Central memory CD8-positive, alpha-beta T cell (primary cell): ENCODE results near the gene CST9L.
"Not testable (repeated sequence)": the region's sequence is repeated elsewhere in the genome, so short reads cannot be mapped to it uniquely, and the experiment has no call there.

ENCODE experiments used
- ATAC-seq: fragments of 150-1000 bp; cut with Tn5 transposase; replicated peaks from 2 replicates; pipeline ENCODE4 v1.10.0; 2022; ENCODE audit warnings: mild to moderate bottlenecking, moderate FRiP score, moderate number of reproducible peaks; ENCODE audit not compliant: poor library complexity, severe bottlenecking; ENCODE audit errors: extremely low read depth
- DNase-seq, 2 donors: peaks; one replicate each; pipeline ENCODE4 v3.0.0; 2021; ENCODE audit warnings: low spot score in 2 of 2
- H3K27ac Mint-ChIP-seq: one replicate; pipeline ENCODE4 v1.8.0; 2022; ENCODE audit warnings: low read depth, mild to moderate bottlenecking, moderate library complexity, mixed read lengths
- H3K27me3 Mint-ChIP-seq: one replicate; pipeline ENCODE4 v1.8.0; 2022; ENCODE audit warnings: mixed read lengths
- H3K36me3 Mint-ChIP-seq: one replicate; pipeline ENCODE4 v1.8.0; 2022; ENCODE audit warnings: mild to moderate bottlenecking, moderate library complexity, mixed read lengths; ENCODE audit not compliant: insufficient read depth
- H3K4me1 Mint-ChIP-seq: one replicate; pipeline ENCODE4 v1.8.0; 2022; ENCODE audit warnings: mixed read lengths
- H3K4me3 Mint-ChIP-seq: one replicate; pipeline ENCODE4 v1.8.0; 2022; ENCODE audit warnings: mild to moderate bottlenecking, moderate library complexity, mixed read lengths
- H3K9me3 Mint-ChIP-seq: one replicate; pipeline ENCODE4 v1.8.0; 2022; ENCODE audit warnings: mixed read lengths

Gene CST9L

GRCh38 chr20:23583526-23583925 is 15.2 kb upstream of the CST9L start:
- Mint-ChIP-seq H3K4me3 (no peak overlapping the region), H3K27me3 (peaks cover 55% of the 10 kb centered on the region), H3K36me3 (no peaks in the 10 kb centered on the region), H3K9me3 (no peaks in the 10 kb centered on the region), H3K4me1 (peaks cover 2% of the 10 kb centered on the region), H3K27ac (no peak overlapping the region)
- DNase-seq (no peak), ATAC-seq (no peak)

DNA sequence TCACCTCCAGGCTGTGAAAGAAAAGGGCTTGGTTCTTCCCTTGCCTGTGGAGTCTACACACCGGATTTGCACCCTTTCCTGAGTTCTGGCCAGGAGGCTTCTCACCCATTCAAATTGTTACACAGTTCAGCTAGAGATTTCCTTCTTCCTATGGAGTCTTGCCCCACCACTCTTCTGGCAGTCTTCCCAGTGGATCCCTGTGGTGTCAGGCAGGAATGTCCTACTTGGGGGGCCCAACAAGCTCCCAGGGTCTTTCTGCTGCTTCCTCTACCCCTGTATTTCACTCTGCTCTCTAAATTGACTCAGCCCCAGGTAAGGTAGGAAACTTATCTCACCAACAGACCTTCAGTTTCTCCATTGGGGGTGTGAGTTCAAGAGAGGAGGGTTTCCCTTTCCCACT is 14.0 kb upstream of the CST9L start:
- DNase-seq (no peak), ATAC-seq (no peak)
- H3K4me1 Mint-ChIP-seq = no peaks in the 10 kb centered on the region
- no peaks in the 10 kb centered on the region for H3K9me3 Mint-ChIP-seq
- H3K36me3 Mint-ChIP-seq = no peaks in the 10 kb centered on the region
- H3K27ac Mint-ChIP-seq = no peak overlapping the region
- peaks cover 48% of the 10 kb centered on the region for H3K27me3 Mint-ChIP-seq
- H3K4me3 Mint-ChIP-seq = no peak overlapping the region

- DNase-seq, H3K4me1 Mint-ChIP-seq, H3K36me3 Mint-ChIP-seq, H3K27ac Mint-ChIP-seq, H3K4me3 Mint-ChIP-seq, ATAC-seq, H3K9me3 Mint-ChIP-seq: not testable (repeated sequence)
- peaks cover 48% of the 10 kb centered on the region for H3K27me3 Mint-ChIP-seq
Measured at GRCh38 chr20:23581833-23582232, 13.5 kb upstream of the CST9L start.

DNA sequence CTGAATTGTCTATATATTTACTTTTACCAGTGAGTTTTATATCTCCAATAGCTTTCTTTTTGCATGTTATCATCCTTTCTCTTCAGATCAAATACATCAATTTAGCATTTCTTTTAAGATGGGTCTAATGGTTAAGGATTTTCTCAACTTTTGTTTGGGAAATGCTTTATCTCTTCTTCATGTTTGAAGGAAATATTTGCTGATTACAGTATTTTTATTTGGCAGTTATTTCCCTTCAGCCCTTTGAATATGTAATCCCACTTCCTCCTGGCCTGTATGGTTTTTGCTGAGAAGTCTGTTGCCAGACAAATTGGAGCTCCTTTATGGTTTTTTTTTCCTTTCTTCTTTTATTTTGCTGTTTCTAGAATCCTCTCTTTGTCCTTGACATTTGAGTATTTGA is 6.7 kb upstream of the CST9L start:
- no peaks in the 10 kb centered on the region for H3K27me3 Mint-ChIP-seq
- H3K4me1 Mint-ChIP-seq = no peaks in the 10 kb centered on the region
- DNase-seq (no peak), ATAC-seq (no peak)
- H3K36me3 Mint-ChIP-seq = no peaks in the 10 kb centered on the region
- H3K9me3 Mint-ChIP-seq = no peaks in the 10 kb centered on the region
- no peak overlapping the region for H3K27ac Mint-ChIP-seq
- H3K4me3 Mint-ChIP-seq = no peak overlapping the region

- Mint-ChIP-seq H3K27me3 (peaks cover 17% of the 10 kb centered on the region), H3K4me3 (no peak overlapping the region)
- no peak for DNase-seq
Measured at GRCh38 chr20:23570178-23570760, 2.0 kb upstream of the CST9L start.

GRCh38 chr20:23569570-23569969 is 1.3 kb upstream of the CST9L start:
- H3K36me3 Mint-ChIP-seq = no peaks in the 10 kb centered on the region
- no peak overlapping the region for H3K27ac Mint-ChIP-seq
- DNase-seq (no peak), ATAC-seq (no peak)
- H3K4me1 Mint-ChIP-seq = peaks cover 5% of the 10 kb centered on the region
- H3K9me3 Mint-ChIP-seq = no peaks in the 10 kb centered on the region
- H3K4me3 Mint-ChIP-seq = no peak overlapping the region
- H3K27me3 Mint-ChIP-seq = peaks cover 23% of the 10 kb centered on the region

More at GRCh38 chr20:23570178-23570760, 2.0 kb upstream of the CST9L start:
- peaks cover 5% of the 10 kb centered on the region for H3K4me1 Mint-ChIP-seq
- H3K27ac Mint-ChIP-seq = no peak overlapping the region
- H3K9me3 Mint-ChIP-seq = no peaks in the 10 kb centered on the region
- no peaks in the 10 kb centered on the region for H3K36me3 Mint-ChIP-seq
- no peak for ATAC-seq

DNA sequence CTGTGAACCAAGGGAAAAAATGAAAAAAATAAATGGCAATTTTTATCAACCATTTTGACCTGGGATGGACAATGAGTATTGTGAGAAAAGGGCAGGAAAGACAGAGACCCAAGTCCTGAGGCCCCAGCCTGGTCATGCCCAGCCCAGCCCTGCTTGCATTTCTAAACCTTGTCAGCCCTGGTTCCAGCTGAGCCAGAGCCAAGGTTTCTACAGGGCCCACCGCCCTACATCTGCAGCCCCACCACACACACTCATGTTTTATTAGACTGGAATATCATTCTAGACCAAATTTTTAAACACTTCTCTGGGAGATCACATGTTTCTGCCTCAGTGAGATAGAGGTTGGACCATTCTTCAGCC is 667 bp upstream of the CST9L start:
- peaks cover 29% of the 10 kb centered on the region for H3K27me3 Mint-ChIP-seq
- H3K36me3 Mint-ChIP-seq = no peaks in the 10 kb centered on the region
- no peak overlapping the region for H3K4me3 Mint-ChIP-seq
- peaks cover 5% of the 10 kb centered on the region for H3K4me1 Mint-ChIP-seq
- no peaks in the 10 kb centered on the region for H3K9me3 Mint-ChIP-seq
- DNase-seq = no peak
- ATAC-seq = no peak
- no peak overlapping the region for H3K27ac Mint-ChIP-seq

GRCh38 chr20:23566199-23566932 is 1.9 kb downstream of the CST9L start:
- H3K4me3 Mint-ChIP-seq = peak overlapping the region; percentile 6
- DNase-seq = no peak
- peak overlapping the region; percentile 17 for H3K27ac Mint-ChIP-seq
- H3K36me3 Mint-ChIP-seq = no peaks in the 10 kb centered on the region
- peaks cover 5% of the 10 kb centered on the region for H3K4me1 Mint-ChIP-seq
- peaks cover 8% of the 10 kb centered on the region for H3K9me3 Mint-ChIP-seq
- H3K27me3 Mint-ChIP-seq = peaks cover 45% of the 10 kb centered on the region
- ATAC-seq = no peak

GRCh38 chr20:23565503-23566045 is 2.7 kb downstream of the CST9L start:
- Mint-ChIP-seq H3K27me3 (peaks cover 46% of the 10 kb centered on the region), H3K4me1 (peaks cover 5% of the 10 kb centered on the region), H3K9me3 (peaks cover 8% of the 10 kb centered on the region), H3K36me3 (no peaks in the 10 kb centered on the region), H3K4me3 (no peak overlapping the region), H3K27ac (no peak overlapping the region)
- no peak for DNase-seq
- ATAC-seq = no peak

DNA sequence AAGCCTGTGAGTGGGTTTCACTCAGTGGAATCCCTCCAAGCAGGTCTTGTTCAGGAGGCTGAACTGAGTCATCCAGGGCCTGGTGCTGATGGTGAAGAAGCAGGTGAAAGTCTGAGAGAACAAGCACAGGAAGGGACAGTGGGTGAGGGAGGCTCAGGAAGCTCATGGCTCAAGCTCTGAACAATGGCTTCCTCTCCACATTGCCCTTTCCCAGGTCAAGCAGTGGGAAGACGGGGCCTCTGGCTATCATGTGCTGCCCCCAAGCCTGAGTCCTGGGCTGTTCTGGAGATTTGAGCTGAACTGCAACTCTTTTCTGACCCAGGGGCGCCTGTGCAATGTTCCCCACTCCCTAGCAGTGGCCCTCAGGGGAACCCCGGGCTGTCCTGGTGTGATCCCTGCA is 3.4 kb downstream of the CST9L start:
- H3K9me3 Mint-ChIP-seq = peaks cover 13% of the 10 kb centered on the region
- H3K27ac Mint-ChIP-seq = no peak overlapping the region
- ATAC-seq (no peak), DNase-seq (no peak)
- peaks cover 53% of the 10 kb centered on the region for H3K27me3 Mint-ChIP-seq
- H3K4me3 Mint-ChIP-seq = no peak overlapping the region
- H3K36me3 Mint-ChIP-seq = no peaks in the 10 kb centered on the region
- peaks cover 5% of the 10 kb centered on the region for H3K4me1 Mint-ChIP-seq

DNA sequence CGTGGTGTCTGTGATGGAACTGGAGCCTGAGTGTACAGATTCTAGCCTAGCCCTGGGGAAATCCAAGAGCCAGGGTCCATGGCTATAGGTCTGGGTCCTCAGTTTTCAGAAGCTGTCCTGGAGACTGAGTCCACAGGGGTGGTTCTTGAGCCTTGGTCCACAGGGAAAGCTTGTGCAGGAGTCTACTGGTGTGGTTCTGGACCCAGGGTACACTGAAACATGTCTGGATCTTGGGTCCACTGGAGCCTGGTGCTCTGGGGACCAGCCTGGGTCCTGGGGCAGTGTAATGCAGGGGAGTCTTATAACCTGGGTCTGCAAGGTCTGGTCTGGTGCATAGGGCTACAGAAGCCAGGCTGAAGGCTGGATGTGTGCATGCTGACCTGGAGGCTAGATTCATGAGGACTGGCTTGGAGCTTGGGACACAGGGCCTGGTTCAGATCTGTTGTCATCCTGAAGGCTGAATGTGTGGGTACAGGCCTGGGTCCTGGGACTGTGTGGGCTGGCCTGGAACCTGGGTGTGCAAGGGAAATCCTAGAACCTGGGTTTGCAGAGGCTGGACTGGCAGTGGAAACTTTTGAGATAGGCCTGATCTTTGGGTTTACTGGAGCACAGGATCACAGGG is 5.5 kb downstream of the CST9L start:
- H3K27ac Mint-ChIP-seq = no peak overlapping the region
- peaks cover 54% of the 10 kb centered on the region for H3K27me3 Mint-ChIP-seq
- no peak for DNase-seq
- no peak overlapping the region for H3K4me3 Mint-ChIP-seq
- H3K4me1 Mint-ChIP-seq = peaks cover 5% of the 10 kb centered on the region
- H3K9me3 Mint-ChIP-seq = peaks cover 13% of the 10 kb centered on the region
- no peak for ATAC-seq
- H3K36me3 Mint-ChIP-seq = no peaks in the 10 kb centered on the region

- H3K27me3 Mint-ChIP-seq = peaks cover 6% of the 10 kb centered on the region
- DNase-seq (no peak), ATAC-seq (no peak)
- H3K36me3 Mint-ChIP-seq = no peaks in the 10 kb centered on the region
- H3K27ac Mint-ChIP-seq = no peak overlapping the region
- H3K4me1 Mint-ChIP-seq = no peaks in the 10 kb centered on the region
- no peak overlapping the region for H3K4me3 Mint-ChIP-seq
- no peaks in the 10 kb centered on the region for H3K9me3 Mint-ChIP-seq
Measured at GRCh38 chr20:23554401-23554800, 13.9 kb downstream of the CST9L start.

DNA sequence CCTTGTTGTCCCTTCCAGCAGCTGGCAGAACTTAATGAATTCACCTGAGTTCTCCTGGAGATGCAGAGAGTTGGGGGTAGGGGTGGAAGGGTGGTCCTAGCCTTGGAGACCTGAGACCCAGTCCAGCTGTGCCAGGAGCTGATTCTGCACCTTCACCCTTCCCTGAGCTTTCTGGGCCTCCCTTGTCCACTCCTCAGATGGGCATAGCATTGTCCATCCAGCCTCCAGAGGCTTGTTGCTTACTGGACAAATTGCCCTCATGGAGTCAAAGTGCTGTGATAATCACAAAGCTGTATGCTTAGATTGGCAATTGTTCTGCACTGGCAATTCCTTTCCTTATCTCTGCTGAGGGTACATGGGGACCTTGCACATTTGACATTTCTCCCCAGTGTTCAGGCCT is 16.5 kb downstream of the CST9L start:
- H3K36me3 Mint-ChIP-seq = no peaks in the 10 kb centered on the region
- H3K27me3 Mint-ChIP-seq = peaks cover 27% of the 10 kb centered on the region
- H3K4me3 Mint-ChIP-seq = no peak overlapping the region
- no peaks in the 10 kb centered on the region for H3K4me1 Mint-ChIP-seq
- no peak overlapping the region for H3K27ac Mint-ChIP-seq
- no peak for DNase-seq
- no peak for ATAC-seq
- H3K9me3 Mint-ChIP-seq = no peaks in the 10 kb centered on the region
